Central memory CD4-positive, alpha-beta T cell (primary cell): ENCODE data around the gene ALDH8A1.
"Not testable (repeated sequence)": the region's sequence is repeated elsewhere in the genome, so short reads cannot be mapped to it uniquely, and the experiment has no call there.

Experiments used
- DNase-seq: peaks from one replicate; pipeline ENCODE4 v3.0.0; 2022

Gene ALDH8A1

GRCh38 chr6:134909701-134910592 lies 40.0 kb downstream of the ALDH8A1 start:
- no peak for DNase-seq

- DNase-seq: no peak
Measured at GRCh38 chr6:134908906-134909516, 40.9 kb downstream of the ALDH8A1 start.

GRCh38 chr6:134904731-134905130 lies 45.2 kb downstream of the ALDH8A1 start:
- DNase-seq: not testable (repeated sequence)

- no peak for DNase-seq
Measured at GRCh38 chr6:134903448-134903847, 46.5 kb downstream of the ALDH8A1 start.

GRCh38 chr6:134902936-134903335 lies 47.0 kb downstream of the ALDH8A1 start:
- DNase-seq: no peak

GRCh38 chr6:134902074-134902861 lies 47.6 kb downstream of the ALDH8A1 start:
- DNase-seq: no peak

- DNase-seq: no peak
Measured at GRCh38 chr6:134898575-134898974, 51.3 kb downstream of the ALDH8A1 start.

GRCh38 chr6:134898166-134898565 lies 51.7 kb downstream of the ALDH8A1 start:
- not testable (repeated sequence) for DNase-seq

GRCh38 chr6:134896910-134897309 lies 53.0 kb downstream of the ALDH8A1 start:
- DNase-seq: no peak

GRCh38 chr6:134894800-134895199 lies 55.1 kb downstream of the ALDH8A1 start:
- no peak for DNase-seq

GRCh38 chr6:134892362-134892761 lies 57.5 kb downstream of the ALDH8A1 start:
- DNase-seq: no peak

GRCh38 chr6:134891633-134892032 lies 58.3 kb downstream of the ALDH8A1 start:
- no peak for DNase-seq

GRCh38 chr6:134888316-134888715 lies 61.6 kb downstream of the ALDH8A1 start:
- DNase-seq: no peak

- DNase-seq: no peak
Measured at GRCh38 chr6:134884752-134885151, 65.1 kb downstream of the ALDH8A1 start.

GRCh38 chr6:134883314-134883713 lies 66.6 kb downstream of the ALDH8A1 start:
- DNase-seq: no peak

- peak; percentile 33 for DNase-seq
Measured at GRCh38 chr6:134882426-134883038, 67.4 kb downstream of the ALDH8A1 start.

GRCh38 chr6:134880487-134881190 lies 69.3 kb downstream of the ALDH8A1 start:
- DNase-seq: no peak

GRCh38 chr6:134878136-134878535 lies 71.8 kb downstream of the ALDH8A1 start:
- DNase-seq: no peak

- no peak for DNase-seq
Measured at GRCh38 chr6:134875367-134875766, 74.5 kb downstream of the ALDH8A1 start.

GRCh38 chr6:134873500-134874388 lies 76.2 kb downstream of the ALDH8A1 start:
- no peak for DNase-seq
